Keratinocyte (primary cell): ENCODE data around the gene P3H2.

Experiments used
- EZH2 ChIP-seq: IDR thresholded peaks from one replicate; pipeline ENCODE4 v1.6.1; 2012; ENCODE audit warnings: inconsistent platforms, mild to moderate bottlenecking, low read length, moderate library complexity
- TF ChIP-seq, protein P1 (sequence below), 3 experiments: IDR thresholded peaks in 1 of 3; conservative IDR thresholded peaks in 1 of 3; optimal IDR thresholded peaks in 1 of 3; 2 replicates in 2 of 3; 3 replicates in 1 of 3; pipeline versions ENCODE3 to v1.5.1; 2011; ENCODE audit warnings: low read length in 3 of 3, mild to moderate bottlenecking in 3 of 3, moderate library complexity in 2 of 3, control low read depth in 1 of 3, inconsistent platforms in 1 of 3; ENCODE audit not compliant: insufficient read depth in 2 of 3; ENCODE audit errors: extremely low read depth in 1 of 3

DNA sequence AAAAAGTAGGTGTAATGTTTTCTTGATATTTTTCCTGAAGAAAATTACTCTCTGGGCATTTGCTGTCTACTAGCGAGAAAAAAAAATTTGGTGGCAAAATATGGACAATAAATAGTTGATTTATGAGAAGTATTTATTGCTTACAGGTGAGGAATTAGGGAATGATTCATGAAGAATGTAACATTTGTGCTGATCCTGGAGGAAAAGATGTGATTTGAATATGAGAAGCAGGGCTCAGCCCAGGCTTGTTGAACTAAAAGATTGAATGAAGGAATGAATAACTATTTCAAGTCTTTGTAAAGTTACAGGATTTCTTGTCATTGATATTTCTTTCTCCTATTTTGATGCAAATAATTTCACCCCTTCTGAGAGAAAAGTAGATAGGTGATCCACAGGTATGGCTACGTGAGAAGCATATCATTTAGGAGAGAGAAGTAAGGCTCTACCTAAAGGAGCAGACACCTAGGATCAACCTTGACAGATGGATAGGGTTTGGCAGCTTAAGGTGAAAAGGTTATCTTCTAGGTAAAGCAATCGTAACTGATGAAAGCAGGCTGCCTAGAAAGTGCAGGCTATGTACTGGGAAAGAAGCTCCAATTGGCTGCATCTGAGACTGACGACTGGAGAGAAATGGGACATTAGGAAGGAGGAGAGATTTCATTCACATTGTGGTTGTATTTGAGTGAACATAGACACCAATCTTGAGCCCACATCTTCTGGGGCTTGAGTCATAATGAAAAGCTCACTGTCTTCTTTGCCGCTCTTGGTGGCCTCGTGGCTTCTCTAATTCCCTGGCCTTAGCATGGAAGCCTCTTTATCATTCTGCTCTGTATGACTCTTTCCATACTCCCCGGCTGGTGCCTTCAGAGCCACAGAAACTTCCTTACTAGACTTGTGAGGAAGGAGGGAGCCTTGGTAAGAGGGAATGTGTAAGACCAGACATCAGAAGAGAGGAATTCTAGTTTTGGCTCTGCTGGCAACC, 106.5 kb downstream of the P3H2 start:
- TF ChIP-seq, protein P1, sequence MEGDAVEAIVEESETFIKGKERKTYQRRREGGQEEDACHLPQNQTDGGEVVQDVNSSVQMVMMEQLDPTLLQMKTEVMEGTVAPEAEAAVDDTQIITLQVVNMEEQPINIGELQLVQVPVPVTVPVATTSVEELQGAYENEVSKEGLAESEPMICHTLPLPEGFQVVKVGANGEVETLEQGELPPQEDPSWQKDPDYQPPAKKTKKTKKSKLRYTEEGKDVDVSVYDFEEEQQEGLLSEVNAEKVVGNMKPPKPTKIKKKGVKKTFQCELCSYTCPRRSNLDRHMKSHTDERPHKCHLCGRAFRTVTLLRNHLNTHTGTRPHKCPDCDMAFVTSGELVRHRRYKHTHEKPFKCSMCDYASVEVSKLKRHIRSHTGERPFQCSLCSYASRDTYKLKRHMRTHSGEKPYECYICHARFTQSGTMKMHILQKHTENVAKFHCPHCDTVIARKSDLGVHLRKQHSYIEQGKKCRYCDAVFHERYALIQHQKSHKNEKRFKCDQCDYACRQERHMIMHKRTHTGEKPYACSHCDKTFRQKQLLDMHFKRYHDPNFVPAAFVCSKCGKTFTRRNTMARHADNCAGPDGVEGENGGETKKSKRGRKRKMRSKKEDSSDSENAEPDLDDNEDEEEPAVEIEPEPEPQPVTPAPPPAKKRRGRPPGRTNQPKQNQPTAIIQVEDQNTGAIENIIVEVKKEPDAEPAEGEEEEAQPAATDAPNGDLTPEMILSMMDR (optimal IDR thresholded peaks at IDR 0.05 in 1 of 3, IDR thresholded peaks at IDR 0.05 in 1 of 3, conservative IDR thresholded peaks at IDR 0.05 in 1 of 3; ENCODE audit: extremely low read depth in 1 of 3, insufficient read depth in 2 of 3, low read length in 3 of 3), result no peak
- no peak for TF ChIP-seq EZH2
